IMR-90 (cell line): ENCODE measurements around the gene CDK5RAP2.

Experiments
- BHLHE40 ChIP-seq: fragments of 150-350 bp; IDR thresholded peaks from 2 replicates; pipeline ENCODE4 v1.6.1; 2016; ENCODE audit warnings: mild to moderate bottlenecking, low read depth, low read length
- CEBPB ChIP-seq: IDR thresholded peaks from 2 replicates; pipeline ENCODE4 v1.6.1; 2012; ENCODE audit warnings: low read depth, low read length, improper control_type of control experiment
- FOS ChIP-seq: fragments of 150-350 bp; IDR thresholded peaks from 2 replicates; pipeline ENCODE4 v1.6.1; 2016; ENCODE audit warnings: low read depth, low read length
- MAZ ChIP-seq: IDR thresholded peaks from 2 replicates; pipeline ENCODE4 v1.6.1; 2012; ENCODE audit warnings: low read depth, mild to moderate bottlenecking, low read length, improper control_type of control experiment, moderate library complexity, borderline replicate concordance
- MXI1 ChIP-seq: IDR thresholded peaks from 2 replicates; pipeline ENCODE4 v1.6.1; 2012; ENCODE audit warnings: low read depth, mild to moderate bottlenecking, low read length, moderate library complexity, borderline replicate concordance
- POLR2A ChIP-seq: IDR thresholded peaks from 2 replicates; pipeline ENCODE4 v1.6.1; 2012; ENCODE audit warnings: mild to moderate bottlenecking, low read depth, low read length
- RAD21 ChIP-seq: IDR thresholded peaks from 2 replicates; pipeline ENCODE4 v1.6.1; 2012; ENCODE audit warnings: low read length, improper control_type of control experiment
- RFX5 ChIP-seq: IDR thresholded peaks from 2 replicates; pipeline ENCODE4 v1.8.0; 2012; ENCODE audit warnings: low read depth, mild to moderate bottlenecking, low read length, moderate library complexity
- SMC3 ChIP-seq: fragments of 150-350 bp; IDR thresholded peaks from 2 replicates; pipeline ENCODE4 v1.6.1; 2016; ENCODE audit warnings: low read depth, mild to moderate bottlenecking, antibody characterized with exemption, low read length, moderate library complexity
- TF ChIP-seq, protein P1 (sequence below): conservative IDR thresholded peaks from 2 replicates; pipeline ENCODE4 v1.5.1; 2012; ENCODE audit warnings: mild to moderate bottlenecking, low read depth, low read length, improper control_type of control experiment
- TF ChIP-seq, protein P2 (sequence below): fragments of 150-350 bp; IDR thresholded peaks from 2 replicates; pipeline ENCODE4 v1.6.1; 2017; ENCODE audit warnings: mild to moderate bottlenecking, antibody characterized with exemption, low read length, low read depth

DNA sequence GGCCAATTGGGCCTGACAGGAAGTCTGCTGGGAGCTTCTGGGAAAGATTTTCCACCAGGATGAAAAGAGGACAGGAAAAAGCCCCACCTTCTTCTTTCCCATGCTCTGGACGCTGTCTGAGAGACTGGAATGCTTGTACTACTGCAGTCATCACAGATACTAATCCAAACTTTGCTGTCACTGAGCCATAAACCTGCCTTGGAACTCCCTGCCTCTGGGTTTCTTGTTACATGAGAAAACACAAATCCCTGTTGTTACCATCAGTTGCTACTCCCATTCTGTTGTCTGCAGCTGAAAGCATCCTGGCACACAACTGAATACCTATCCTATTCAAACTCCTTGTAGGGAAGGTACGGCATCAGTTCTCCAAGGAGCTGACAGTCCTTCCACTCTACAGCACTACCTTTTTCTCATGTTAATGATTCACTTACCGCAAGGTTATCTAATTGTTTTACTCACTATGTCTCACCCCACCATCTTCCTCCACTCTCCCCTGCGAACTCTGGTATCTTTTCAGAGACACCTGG is 167.5 kb downstream of the CDK5RAP2 start:
- no peak for TF ChIP-seq POLR2A
- TF ChIP-seq, protein P1, sequence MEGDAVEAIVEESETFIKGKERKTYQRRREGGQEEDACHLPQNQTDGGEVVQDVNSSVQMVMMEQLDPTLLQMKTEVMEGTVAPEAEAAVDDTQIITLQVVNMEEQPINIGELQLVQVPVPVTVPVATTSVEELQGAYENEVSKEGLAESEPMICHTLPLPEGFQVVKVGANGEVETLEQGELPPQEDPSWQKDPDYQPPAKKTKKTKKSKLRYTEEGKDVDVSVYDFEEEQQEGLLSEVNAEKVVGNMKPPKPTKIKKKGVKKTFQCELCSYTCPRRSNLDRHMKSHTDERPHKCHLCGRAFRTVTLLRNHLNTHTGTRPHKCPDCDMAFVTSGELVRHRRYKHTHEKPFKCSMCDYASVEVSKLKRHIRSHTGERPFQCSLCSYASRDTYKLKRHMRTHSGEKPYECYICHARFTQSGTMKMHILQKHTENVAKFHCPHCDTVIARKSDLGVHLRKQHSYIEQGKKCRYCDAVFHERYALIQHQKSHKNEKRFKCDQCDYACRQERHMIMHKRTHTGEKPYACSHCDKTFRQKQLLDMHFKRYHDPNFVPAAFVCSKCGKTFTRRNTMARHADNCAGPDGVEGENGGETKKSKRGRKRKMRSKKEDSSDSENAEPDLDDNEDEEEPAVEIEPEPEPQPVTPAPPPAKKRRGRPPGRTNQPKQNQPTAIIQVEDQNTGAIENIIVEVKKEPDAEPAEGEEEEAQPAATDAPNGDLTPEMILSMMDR, result no peak
- TF ChIP-seq, protein P2, sequence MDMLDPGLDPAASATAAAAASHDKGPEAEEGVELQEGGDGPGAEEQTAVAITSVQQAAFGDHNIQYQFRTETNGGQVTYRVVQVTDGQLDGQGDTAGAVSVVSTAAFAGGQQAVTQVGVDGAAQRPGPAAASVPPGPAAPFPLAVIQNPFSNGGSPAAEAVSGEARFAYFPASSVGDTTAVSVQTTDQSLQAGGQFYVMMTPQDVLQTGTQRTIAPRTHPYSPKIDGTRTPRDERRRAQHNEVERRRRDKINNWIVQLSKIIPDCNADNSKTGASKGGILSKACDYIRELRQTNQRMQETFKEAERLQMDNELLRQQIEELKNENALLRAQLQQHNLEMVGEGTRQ, result no peak; the same call in 1 of the 2 replicates
- no peak for TF ChIP-seq CEBPB
- TF ChIP-seq SMC3, result no peak
- no peak for TF ChIP-seq RFX5
- TF ChIP-seq RAD21, result no peak
- no peak for TF ChIP-seq MAZ
- TF ChIP-seq BHLHE40, result no peak
- no peak for TF ChIP-seq MXI1
- TF ChIP-seq FOS, result no peak
